ENCODE data around the gene ELL2.

The ELL2 gene

GRCh38 chr5:95881833-95882232 lies 79.8 kb downstream of the ELL2 start:
- ChIA-PET CTCF (interaction anchor here (0.6 kb wide), 2 partner anchors 34 to 47 kb away, joined by 3 to 4 read pairs; no protein-coding TSS in a partner anchor), POLR2A (ENCODE audit: low non-redundant PET) (no interaction called here)
- TF ChIP-seq CTCF (conservative IDR thresholded peaks at IDR 0.05; ENCODE audit: low read depth), result no peak
- H3K27ac ChIP-seq, result peak overlapping the region; percentile 52
- DNase-seq (ENCODE audit: low spot score), result no peak

- H3K27ac ChIP-seq, result no peak overlapping the region; the same call in 1 of the 2 replicates
- ChIA-PET POLR2A (ENCODE audit: low non-redundant PET) (no interaction called here), CTCF (interaction anchor here (0.9 kb wide), 1 partner anchor 456 kb away, joined by 3 read pairs; no protein-coding TSS in a partner anchor)
- no peak for TF ChIP-seq CTCF (conservative IDR thresholded peaks at IDR 0.05; ENCODE audit: low read depth)
- DNase-seq (ENCODE audit: low spot score), result no peak
Observed at GRCh38 chr5:95880081-95880926, 81.3 kb downstream of the ELL2 start.

- POLR2A ChIA-PET (ENCODE audit: low non-redundant PET), result no interaction called here
Observed at GRCh38 chr5:95879661-95880060, 82.0 kb downstream of the ELL2 start.

GRCh38 chr5:95878417-95879323 lies 83.0 kb downstream of the ELL2 start:
- no peak for TF ChIP-seq CTCF (conservative IDR thresholded peaks at IDR 0.05; ENCODE audit: low read depth)
- DNase-seq (ENCODE audit: low spot score), result no peak
- H3K27ac ChIP-seq, result no peak overlapping the region
- ChIA-PET POLR2A (ENCODE audit: low non-redundant PET) (no interaction called here), CTCF (interaction anchor here (0.6 to 1.4 kb wide), 3 partner anchors 19 to 458 kb away, joined by 3 to 4 read pairs (median 3); no protein-coding TSS in a partner anchor)

More at GRCh38 chr5:95879661-95880060, 82.0 kb downstream of the ELL2 start:
- CTCF ChIA-PET, result interaction anchor here (1.0 to 1.4 kb wide), 2 partner anchors 20 to 457 kb away, joined by 3 to 4 read pairs; no protein-coding TSS in a partner anchor
- no peak for DNase-seq (ENCODE audit: low spot score)
- TF ChIP-seq CTCF (conservative IDR thresholded peaks at IDR 0.05; ENCODE audit: low read depth), result no peak
- H3K27ac ChIP-seq, result peak overlapping the region; percentile 7; the same call in 1 of the 2 replicates

- POLR2A ChIA-PET (ENCODE audit: low non-redundant PET), result interaction anchor here (0.6 kb wide), 1 partner anchor 358 kb away, joined by 5 read pairs; no protein-coding TSS in a partner anchor
- CTCF ChIA-PET, result interaction anchor here (1.1 kb wide), 1 partner anchor 459 kb away, joined by 3 read pairs; no protein-coding TSS in a partner anchor
- TF ChIP-seq CTCF (conservative IDR thresholded peaks at IDR 0.05; ENCODE audit: low read depth), result no peak
- H3K27ac ChIP-seq, result no peak overlapping the region
- DNase-seq (ENCODE audit: low spot score), result no peak
Observed at GRCh38 chr5:95876782-95877181, 84.9 kb downstream of the ELL2 start.

- no peak for TF ChIP-seq CTCF (conservative IDR thresholded peaks at IDR 0.05; ENCODE audit: low read depth)
- POLR2A ChIA-PET (ENCODE audit: low non-redundant PET), result no interaction called here
- no peak overlapping the region for H3K27ac ChIP-seq
- no peak for DNase-seq (ENCODE audit: low spot score)
- CTCF ChIA-PET, result interaction anchor here (0.7 kb wide), 1 partner anchor 229 kb away, joined by 3 read pairs; no protein-coding TSS in a partner anchor
Observed at GRCh38 chr5:95874246-95874645, 87.4 kb downstream of the ELL2 start.

Measured in RWPE1 (cell line).